GM21576 (cell line): ENCODE measurements around the gene EFNA3.
A peak's percentile ranks its signal among the peaks of the same experiment; 100 is the strongest.

Experiments used
- ATAC-seq: cut with Tn5 transposase; IDR thresholded peaks from one replicate; pipeline ENCODE4 v1.9.1; 2021; ENCODE audit warnings: mild to moderate bottlenecking, moderate library complexity; ENCODE audit not compliant: unreplicated experiment

The EFNA3 gene

GRCh38 chr1:155130272-155131006, 51.8 kb downstream of the EFNA3 start:
- ATAC-seq: no peak

GRCh38 chr1:155131285-155131684, 52.6 kb downstream of the EFNA3 start:
- no peak for ATAC-seq

GRCh38 chr1:155131856-155132255, 53.2 kb downstream of the EFNA3 start:
- no peak for ATAC-seq

GRCh38 chr1:155133799-155134281, 55.2 kb downstream of the EFNA3 start:
- ATAC-seq: no peak

- no peak for ATAC-seq
Observed at GRCh38 chr1:155134322-155134721, 55.7 kb downstream of the EFNA3 start.

- ATAC-seq: no peak
Observed at GRCh38 chr1:155134880-155135414, 56.3 kb downstream of the EFNA3 start.

GRCh38 chr1:155135415-155136028, 56.9 kb downstream of the EFNA3 start, which contains the start of gene SLC50A1:
TSS of gene SLC50A1 (plus strand) at chr1:155135852. CDS start at chr1:155135912, 60 bp downstream.
- ATAC-seq: peak; percentile 55

- no peak for ATAC-seq
Observed at GRCh38 chr1:155136748-155137147, 58.1 kb downstream of the EFNA3 start.
